ENCODE measurements around the gene PTPN5.

DNA sequence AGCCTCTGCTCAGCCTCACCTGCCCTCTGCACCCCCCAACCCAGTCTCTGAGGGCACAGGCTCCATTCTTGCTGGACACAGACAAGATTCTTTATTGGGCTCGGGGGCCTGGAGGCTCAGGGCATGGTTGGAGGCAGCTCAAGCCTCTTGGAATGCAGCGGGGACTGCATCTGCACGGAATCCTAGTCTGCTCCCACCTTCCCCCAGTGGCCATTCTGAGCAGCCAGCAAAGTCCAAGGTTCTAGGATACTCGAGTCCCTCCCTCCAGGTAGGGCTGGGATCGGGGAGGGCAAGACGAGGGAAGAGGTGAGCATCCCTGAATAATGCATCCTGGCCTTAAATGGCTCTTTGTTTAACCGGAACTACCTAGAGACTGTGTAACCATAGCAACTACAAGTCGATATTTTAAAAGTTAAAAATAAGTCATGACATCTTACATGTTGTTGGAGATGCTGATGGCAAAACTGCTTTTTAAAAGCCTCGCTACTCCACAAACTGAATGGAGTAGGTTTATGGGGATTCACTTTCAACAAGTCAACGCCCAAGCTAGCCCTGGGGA is 54.9 kb downstream of the PTPN5 start:
- TF ChIP-seq POLR2AphosphoS5 (IDR thresholded peaks at IDR 0.05), result no peak
- TF ChIP-seq, protein P1, sequence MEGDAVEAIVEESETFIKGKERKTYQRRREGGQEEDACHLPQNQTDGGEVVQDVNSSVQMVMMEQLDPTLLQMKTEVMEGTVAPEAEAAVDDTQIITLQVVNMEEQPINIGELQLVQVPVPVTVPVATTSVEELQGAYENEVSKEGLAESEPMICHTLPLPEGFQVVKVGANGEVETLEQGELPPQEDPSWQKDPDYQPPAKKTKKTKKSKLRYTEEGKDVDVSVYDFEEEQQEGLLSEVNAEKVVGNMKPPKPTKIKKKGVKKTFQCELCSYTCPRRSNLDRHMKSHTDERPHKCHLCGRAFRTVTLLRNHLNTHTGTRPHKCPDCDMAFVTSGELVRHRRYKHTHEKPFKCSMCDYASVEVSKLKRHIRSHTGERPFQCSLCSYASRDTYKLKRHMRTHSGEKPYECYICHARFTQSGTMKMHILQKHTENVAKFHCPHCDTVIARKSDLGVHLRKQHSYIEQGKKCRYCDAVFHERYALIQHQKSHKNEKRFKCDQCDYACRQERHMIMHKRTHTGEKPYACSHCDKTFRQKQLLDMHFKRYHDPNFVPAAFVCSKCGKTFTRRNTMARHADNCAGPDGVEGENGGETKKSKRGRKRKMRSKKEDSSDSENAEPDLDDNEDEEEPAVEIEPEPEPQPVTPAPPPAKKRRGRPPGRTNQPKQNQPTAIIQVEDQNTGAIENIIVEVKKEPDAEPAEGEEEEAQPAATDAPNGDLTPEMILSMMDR (IDR thresholded peaks at IDR 0.05), result no peak
